GM21619 (cell line): ENCODE measurements around the gene PHAF1.

Experiments used
- ATAC-seq: cut with Tn5 transposase; IDR thresholded peaks from one replicate; pipeline ENCODE4 v1.9.1; 2021; ENCODE audit not compliant: unreplicated experiment

The PHAF1 gene

GRCh38 chr16:67146523-67147357 is 37.0 kb downstream of the PHAF1 start:
- no peak for ATAC-seq

DNA sequence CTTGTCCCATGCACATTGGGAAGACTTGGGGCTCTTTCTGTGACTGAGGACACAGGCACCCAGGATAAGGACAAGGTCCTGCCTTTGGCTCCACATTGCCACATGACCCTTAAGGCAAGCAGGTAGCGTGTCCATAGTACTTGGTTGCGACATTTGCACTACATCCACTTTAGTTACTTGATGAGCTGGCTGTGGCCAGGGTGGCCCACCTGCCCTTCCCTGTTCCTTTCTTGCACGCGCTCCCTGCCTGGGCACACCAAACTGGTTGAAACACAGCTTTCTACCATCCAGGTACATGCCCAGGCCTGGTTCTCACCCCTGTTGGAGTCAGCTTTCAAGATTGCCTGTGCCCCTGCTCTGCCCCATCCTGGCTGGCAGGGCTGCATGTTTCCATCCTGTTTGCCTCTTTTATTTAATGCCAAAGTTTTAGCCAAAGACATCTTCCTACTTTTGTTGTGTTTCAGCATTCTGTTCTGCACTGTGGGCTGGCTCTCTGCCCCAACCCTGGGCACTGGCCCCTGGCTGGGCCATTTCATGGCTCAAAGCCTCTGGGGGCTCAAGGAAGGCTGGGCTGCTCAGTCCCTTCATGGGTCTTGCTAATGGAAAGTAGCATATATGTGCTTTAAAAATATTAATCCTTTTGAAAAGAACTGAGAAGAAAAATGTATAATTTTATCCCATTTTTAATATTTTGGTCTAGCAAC is 37.8 kb downstream of the PHAF1 start:
- no peak for ATAC-seq

DNA sequence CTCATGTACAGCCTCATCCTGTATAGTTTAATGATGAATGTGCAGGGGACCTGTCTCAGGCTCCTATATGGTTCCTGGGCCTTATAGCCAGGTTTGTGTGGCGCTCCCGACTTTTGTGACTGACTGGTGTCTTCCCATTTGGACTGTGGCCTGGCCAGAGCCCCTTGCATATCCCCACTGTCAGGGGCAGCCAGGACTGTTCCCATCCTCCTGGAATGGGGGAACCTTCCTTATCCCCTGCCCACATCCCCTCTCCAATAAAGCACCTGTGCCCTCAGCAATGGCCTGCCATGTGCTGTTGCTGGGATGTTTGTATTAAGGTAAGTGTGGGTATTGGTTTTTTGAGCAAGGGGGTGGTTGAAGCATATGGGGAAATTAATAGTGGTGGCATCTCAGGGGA is 38.5 kb downstream of the PHAF1 start:
- no peak for ATAC-seq

DNA sequence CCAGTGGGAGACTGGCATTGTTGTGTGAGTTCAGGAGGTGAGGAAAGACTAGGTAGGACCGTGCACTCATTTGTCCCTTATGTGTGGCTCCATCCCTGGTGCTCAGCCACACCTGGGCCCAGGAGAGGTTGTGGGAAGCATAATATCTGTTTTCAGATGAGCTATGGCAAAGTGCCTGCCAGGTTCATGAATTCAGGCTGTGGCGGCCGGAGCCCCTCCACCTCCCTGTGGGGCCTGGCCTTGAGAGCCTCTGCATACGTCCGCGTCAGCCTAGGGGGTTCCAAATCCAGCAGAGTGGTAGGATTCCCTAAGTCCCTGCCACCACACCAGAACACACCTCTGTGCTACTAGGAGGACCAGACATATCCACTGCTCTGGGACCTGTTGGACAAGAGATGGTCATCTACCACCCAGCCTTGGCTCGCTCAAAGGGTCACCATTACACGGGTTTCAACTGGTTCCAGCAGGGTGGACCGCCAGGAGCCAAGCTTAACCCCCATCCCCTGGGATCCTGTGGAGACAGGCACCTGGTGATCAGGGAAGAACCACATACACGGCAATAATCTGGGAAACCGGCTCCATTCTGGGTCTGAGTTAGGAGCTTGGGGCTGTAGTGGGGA is 39.0 kb downstream of the PHAF1 start:
- ATAC-seq, result no peak

DNA sequence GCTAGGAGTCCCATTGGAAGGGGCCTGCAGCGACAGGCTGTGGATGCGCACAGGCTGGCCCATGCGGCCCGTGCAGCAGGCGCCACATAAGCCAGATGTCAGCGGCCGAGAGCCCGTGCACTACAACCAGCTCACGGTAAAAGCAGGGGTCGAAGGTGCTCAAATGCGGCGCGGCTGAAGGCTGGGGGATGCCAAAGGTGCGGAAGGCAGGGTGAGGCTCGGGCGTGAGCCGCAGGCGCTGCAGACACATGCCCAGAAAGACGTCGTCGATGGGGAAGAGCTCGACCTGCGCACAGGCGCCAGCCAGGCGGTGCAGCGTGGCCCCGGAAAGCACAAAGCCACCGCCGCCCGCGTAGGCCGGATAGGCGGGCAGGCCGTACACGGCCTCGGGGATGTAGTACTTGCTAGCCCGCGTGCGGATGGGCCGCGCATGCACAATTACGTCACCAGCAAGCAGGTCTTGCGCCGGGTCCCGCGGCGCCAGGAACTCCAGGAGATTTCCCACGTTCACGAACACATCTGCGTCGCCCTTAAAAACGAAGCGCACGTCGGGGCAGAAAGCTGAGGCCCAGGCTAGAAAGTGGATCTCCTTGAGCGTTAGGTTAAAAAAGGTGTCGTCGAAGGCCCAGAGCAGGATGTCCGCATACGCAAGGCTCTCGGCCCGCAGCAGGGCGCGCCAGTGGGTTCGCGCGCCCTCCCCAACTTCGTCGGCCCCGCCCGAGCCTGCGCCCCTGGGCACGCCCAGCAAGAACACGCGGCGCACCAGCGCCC is 39.7 kb downstream of the PHAF1 start:
- ATAC-seq, result no peak

GRCh38 chr16:67150047-67150832 is 40.5 kb downstream of the PHAF1 start:
- peak; percentile 34 for ATAC-seq

DNA sequence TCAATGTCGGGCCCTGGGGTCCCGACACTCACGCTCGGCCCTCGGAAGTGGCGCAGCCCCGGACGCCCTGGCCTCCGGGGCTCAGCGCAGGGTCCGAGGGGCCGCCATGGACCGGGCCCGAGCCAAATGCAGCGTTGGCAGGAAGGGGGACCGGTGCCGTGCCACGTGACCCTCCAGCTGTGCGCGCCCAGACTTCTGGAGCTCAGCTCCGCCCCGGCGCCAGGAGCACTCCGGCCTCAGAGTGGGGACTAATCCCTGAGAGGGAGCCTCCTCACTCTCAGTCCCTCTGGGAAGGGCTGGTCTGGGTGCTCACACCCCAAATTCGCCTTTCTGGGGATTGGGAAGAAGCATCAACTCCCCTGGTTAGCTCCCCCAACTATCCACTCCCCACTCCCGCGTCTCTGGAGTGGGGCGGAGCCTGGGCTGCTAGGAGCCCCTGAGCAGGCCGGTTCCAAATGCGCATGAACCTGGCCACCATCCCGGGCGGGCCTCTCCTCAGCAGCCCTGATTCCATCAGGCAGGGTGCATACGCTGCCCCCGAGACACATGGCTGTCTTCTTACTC is 41.2 kb downstream of the PHAF1 start, which contains the start of gene B3GNT9:
TSS of gene B3GNT9 (minus strand) at position 166 of the 564 bp plus-strand sequence. CDS start 513 bp downstream, outside the sequence.
- peak; percentile 39 for ATAC-seq

DNA sequence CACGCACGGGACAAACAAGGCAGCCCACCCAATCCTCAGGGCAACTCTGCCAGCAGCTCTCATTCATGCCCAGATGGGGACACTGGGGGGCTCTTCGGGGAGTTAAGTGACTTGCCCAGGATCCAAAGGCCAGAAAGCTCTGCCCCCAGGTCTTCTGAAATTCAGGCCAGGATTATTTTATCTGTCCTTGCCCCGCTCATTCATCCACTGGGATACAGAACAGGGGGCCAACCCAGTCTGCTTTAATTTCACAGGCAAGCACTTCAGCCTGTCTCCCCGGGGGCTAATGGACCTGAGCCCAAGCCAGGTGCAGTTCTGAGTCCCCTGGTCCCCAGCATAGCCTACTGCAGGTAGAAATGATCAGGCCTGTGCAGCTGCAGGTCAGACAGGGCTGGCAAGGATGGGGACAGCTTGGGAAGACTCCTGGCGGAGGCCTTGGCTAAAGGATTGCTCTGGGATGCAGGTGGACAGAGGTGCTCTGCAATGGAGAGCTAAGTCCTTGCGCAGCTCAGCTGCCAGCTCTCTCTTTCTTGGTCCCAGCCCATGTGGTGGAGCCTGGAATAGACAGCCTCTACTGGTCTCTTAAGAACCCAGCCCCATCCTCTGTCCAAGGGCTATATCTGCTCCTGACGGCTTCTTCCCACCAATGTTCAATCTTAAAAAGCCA is 41.8 kb downstream of the PHAF1 start:
- ATAC-seq, result no peak

DNA sequence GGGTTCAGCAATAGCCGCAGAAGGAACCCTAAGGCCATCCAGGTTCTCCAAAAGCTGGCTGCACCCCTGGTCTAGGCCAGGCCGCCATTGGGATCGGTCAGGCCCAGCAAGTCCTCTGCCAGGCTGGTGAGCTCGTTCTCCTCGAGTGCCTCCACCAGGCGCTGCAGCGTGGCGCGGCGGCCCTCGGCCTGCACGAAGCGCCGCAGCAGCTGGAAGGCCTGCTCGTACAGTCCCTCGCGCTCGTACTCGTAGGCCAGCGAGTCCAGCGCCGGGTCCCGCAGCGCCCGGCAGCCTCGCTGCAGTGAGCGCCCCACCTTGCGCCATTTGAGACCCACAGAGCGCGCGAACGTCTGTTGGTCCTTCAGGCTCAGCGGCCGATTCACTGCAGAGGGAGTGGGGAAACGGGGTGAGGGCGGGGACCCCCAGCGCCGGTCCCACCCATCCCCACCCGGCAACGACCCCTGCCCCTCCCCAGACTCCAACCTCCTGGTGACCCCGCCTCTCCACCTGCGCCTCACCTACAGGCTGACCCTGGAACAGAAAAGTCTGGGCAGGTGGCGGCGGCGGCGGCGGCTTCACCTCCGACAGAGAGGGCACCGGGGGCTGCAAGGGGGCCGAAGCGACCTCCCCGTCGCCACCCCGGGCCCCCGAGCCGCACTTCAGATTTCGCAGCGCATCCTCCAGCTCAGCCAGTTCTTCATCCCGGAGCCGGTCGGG is 45.0 kb downstream of the PHAF1 start:
- ATAC-seq, result no peak

DNA sequence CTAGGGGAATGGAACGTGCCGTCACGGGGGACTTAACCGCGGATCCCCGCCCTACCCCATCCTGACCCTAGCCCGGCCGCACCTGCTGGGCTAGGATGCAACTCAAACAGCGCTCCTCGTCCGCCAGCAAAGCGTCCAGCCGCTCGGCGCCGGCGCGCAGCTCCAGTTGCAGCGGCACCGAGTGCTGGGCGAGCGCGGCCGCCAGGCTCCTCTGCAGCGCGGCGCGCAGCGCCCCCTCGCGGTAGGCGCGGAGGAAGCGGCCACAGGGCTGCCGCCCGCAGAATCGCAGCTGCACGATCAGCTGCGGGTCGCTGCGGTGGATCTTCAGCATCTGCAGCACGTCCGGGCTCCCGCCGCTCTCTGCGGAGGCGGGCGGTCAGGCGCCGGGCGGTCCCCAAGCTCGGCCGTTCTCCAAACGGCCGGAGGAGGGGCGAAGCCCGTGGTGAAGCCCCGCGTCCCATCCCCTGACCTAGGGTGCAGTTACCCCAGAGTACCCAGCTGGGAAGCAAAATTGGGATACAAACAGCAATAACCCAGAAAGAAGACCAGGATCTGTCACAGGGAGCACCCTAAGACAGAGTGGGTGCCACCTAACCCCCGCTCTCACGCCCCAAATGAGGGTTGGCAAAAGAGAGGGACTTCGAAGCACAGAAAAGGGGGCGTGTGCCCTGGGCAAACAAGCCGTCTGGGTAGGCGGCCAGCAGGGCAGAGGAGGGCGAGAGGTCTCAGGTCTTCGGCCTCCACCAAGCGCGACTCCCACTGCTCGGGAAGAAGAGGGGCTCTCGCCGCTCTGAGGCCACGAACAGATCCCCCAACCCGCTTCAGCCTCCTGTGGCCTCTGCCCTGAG is 45.8 kb downstream of the PHAF1 start:
- ATAC-seq, result no peak

- ATAC-seq, result no peak
Measured at GRCh38 chr16:67156143-67156844, 46.6 kb downstream of the PHAF1 start.

DNA sequence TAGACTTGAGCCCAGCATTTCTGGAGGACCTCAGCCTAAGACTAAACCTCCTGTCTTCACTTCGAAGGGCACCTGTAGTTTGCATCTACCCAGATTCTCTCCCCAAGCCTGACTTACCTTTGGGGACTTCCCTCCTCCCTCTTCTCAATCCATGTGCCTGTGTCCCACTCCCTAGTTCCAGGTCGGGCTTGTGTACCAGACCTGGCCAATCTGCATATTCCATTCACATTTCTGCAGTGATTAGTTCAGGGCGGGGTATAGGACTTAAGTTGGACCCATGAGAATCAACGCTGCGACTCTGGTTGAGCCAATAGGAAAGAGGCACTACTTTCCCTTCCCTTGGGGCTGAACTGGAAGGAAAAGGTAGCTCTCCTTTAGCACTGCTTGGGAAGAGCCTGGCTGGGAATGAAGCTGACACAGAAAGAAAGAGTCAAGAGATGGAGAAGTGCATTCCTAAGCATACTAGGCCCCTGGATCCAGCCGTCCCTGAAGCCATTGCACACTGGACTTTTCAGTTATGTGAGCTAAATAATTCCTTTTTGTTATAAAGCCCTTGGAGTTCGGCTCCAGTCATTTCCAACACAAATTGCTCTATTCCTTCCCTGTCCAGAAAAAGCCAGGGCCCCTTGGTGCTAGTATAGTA is 47.5 kb downstream of the PHAF1 start:
- no peak for ATAC-seq

GRCh38 chr16:67157892-67158635 is 48.3 kb downstream of the PHAF1 start:
- no peak for ATAC-seq

DNA sequence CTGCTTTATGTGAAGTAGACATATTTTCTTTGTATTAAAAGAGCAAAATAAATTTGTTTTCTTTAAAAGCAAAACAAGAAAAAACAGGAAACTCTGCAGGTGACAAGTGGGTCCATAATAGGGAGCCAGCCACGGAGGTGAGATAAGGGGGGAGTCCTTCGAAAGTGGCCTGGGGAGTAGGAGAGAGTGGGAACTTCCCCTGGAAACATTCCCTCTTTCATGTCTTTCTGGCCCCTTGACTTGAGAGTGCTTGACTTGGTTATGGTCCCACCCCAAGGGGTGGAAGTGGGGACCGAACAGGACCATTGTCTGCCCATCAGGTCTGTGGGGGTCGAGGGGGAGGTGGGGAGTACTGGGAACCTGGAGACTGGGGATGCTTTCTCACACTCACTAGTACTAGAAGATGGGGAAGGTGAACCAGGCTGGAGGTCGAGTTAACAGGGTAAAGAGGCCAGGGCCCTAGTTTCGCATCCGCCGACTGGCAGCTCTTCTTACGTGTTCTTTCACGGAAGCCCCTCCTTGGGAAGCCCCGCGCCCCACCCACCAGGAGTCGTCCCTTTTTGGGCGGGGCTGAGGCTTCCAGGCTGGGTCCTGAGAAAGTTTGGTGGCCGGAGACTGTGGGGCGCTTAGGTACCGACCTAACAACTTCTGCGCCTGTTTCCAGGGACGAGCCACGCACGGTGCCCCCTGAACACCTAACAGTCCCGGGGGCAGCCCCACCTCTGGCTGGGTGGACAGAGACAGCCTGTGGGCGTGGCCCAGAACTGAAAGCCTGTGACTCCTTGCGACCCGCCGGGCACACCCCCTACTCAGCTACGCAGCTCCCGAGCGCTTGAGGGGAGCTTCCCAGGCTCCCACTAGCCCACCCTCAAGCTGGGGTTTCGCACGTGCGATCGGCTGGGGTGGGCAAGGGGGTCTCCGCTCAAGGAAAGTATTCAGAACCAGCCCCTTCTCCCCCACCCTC is 49.2 kb downstream of the PHAF1 start:
- peak; percentile 34 for ATAC-seq

DNA sequence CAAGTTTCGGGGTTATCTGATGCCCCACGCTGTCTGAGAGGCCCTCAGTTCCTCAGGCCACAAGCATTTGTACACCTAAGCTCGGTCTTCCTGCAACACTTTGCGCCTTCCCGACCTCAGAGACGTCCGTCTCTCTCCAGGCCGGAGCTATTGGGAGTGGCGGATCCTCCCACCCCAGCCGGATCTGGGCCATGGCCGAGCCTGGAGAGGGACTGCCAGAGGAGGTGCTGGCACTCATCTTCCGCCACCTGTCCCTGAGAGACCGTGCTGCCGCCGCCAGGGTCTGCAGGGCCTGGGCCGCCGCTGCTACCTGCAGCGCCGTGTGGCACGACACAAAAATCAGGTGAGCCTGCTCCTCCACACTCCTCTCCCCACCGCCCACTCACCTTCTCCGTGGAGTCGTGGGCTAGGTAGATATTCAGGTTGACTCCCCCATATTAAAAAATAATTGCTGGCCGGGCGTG is 51.9 kb downstream of the PHAF1 start:
- no peak for ATAC-seq
